DOHH2 (cell line): Measurements from ENCODE around the gene KHDC3L.

Source experiments
- H3F3A ChIP-seq: fragments of 200-600 bp; sonication (generic), shearing (Covaris generic); 2 replicates; pipeline ENCODE4 v1.6.0; 2016; ENCODE audit warnings: antibody characterized with exemption, mild to moderate bottlenecking; ENCODE audit not compliant: control insufficient read depth, insufficient read depth
- H3K27ac ChIP-seq: fragments of 200-600 bp; sonication (generic); 2 replicates; pipeline ENCODE4 v1.5.1; 2014; ENCODE audit warnings: low read depth, mild to moderate bottlenecking, low read length, moderate library complexity
- H3K27me3 ChIP-seq: fragments of 200-600 bp; sonication (generic); 2 replicates; pipeline ENCODE4 v1.6.1; 2014; ENCODE audit warnings: mild to moderate bottlenecking, low read length, mixed read lengths; ENCODE audit not compliant: control insufficient read depth
- H3K36me3 ChIP-seq: fragments of 200-600 bp; sonication (generic); 2 replicates; pipeline ENCODE4 v1.6.1; 2014; ENCODE audit warnings: mild to moderate bottlenecking, low read length, moderate library complexity, mixed read lengths; ENCODE audit not compliant: control insufficient read depth
- H3K4me1 ChIP-seq: fragments of 200-600 bp; sonication (generic); 2 replicates; pipeline ENCODE4 v1.6.1; 2014; ENCODE audit warnings: mild to moderate bottlenecking, low read length, mixed read lengths; ENCODE audit not compliant: control insufficient read depth
- H3K4me2 ChIP-seq: fragments of 200-600 bp; sonication (generic); 2 replicates; pipeline ENCODE4 v1.6.0; 2014; ENCODE audit warnings: mild to moderate bottlenecking, low read length, moderate library complexity
- H3K4me3 ChIP-seq: fragments of 200-600 bp; sonication (generic); 2 replicates; pipeline ENCODE4 v1.5.1; 2014; ENCODE audit warnings: mild to moderate bottlenecking, low read length, mixed read lengths
- H3K79me2 ChIP-seq: fragments of 200-600 bp; sonication (generic); 2 replicates; pipeline ENCODE4 v1.6.1; 2014; ENCODE audit warnings: mild to moderate bottlenecking, low read length, mixed read lengths; ENCODE audit not compliant: control insufficient read depth
- H3K9me2 ChIP-seq: fragments of 200-600 bp; sonication (generic); replicated peaks from 2 replicates; pipeline ENCODE4 v1.6.1; 2014; ENCODE audit warnings: mild to moderate bottlenecking, low read length, mixed read lengths; ENCODE audit not compliant: control insufficient read depth
- H3K9me3 ChIP-seq: fragments of 200-600 bp; sonication (generic); 2 replicates; pipeline ENCODE4 v1.6.1; 2014; ENCODE audit warnings: antibody characterized with exemption, low read length, mixed read lengths; ENCODE audit not compliant: control insufficient read depth, insufficient read depth
- H4K20me1 ChIP-seq: fragments of 200-600 bp; sonication (generic); 2 replicates; pipeline ENCODE4 v1.6.0; 2014; ENCODE audit warnings: low read depth, mild to moderate bottlenecking, antibody characterized with exemption, low read length, moderate library complexity; ENCODE audit not compliant: control insufficient read depth, insufficient read depth
- CTCF ChIP-seq: fragments of 200-600 bp; sonication (generic); IDR thresholded peaks from one replicate; pipeline ENCODE4 v1.5.1; 2014; ENCODE audit warnings: antibody characterized with exemption, mild to moderate bottlenecking, low read depth, low read length; ENCODE audit not compliant: poor library complexity, severe bottlenecking
- EZH2phosphoT487 ChIP-seq: fragments of 200-600 bp; sonication (generic); IDR thresholded peaks from 2 replicates; pipeline ENCODE4 v1.6.1; 2017; ENCODE audit warnings: borderline replicate concordance, mild to moderate bottlenecking, antibody characterized with exemption, low read length, moderate library complexity, mixed read lengths

KHDC3L gene

GRCh38 chr6:73400656-73401055, 38.2 kb downstream of the KHDC3L start:
- Histone ChIP-seq H3K79me2 (no peaks in the 10 kb centered on the region), H3K4me2 (no peak overlapping the region), H3K4me3 (no peak overlapping the region), H3K36me3 (no peaks in the 10 kb centered on the region), H3K27me3 (no peaks in the 10 kb centered on the region), H3K9me3 (no peaks in the 10 kb centered on the region), H3K27ac (no peak overlapping the region), H3K4me1 (no peaks in the 10 kb centered on the region), H3F3A (no peaks in the 10 kb centered on the region), H3K9me2 (no peaks in the 10 kb centered on the region), H4K20me1 (no peaks in the 10 kb centered on the region)
- TF ChIP-seq CTCF (no peak), EZH2phosphoT487 (no peak)

- H3K4me2 ChIP-seq, result no peak overlapping the region
- H3F3A ChIP-seq, result no peaks in the 10 kb centered on the region
- no peaks in the 10 kb centered on the region for H3K27me3 ChIP-seq
- no peak overlapping the region for H3K27ac ChIP-seq
- H3K4me3 ChIP-seq, result no peak overlapping the region
- H3K4me1 ChIP-seq, result no peaks in the 10 kb centered on the region
- H4K20me1 ChIP-seq, result no peaks in the 10 kb centered on the region
- TF ChIP-seq CTCF (no peak), EZH2phosphoT487 (no peak)
- no peaks in the 10 kb centered on the region for H3K9me2 ChIP-seq
- no peaks in the 10 kb centered on the region for H3K79me2 ChIP-seq
- H3K9me3 ChIP-seq, result no peaks in the 10 kb centered on the region
- no peaks in the 10 kb centered on the region for H3K36me3 ChIP-seq
Measured at GRCh38 chr6:73409395-73409794, 46.9 kb downstream of the KHDC3L start.

- Histone ChIP-seq H3K27me3 (no peaks in the 10 kb centered on the region), H3F3A (no peaks in the 10 kb centered on the region), H3K4me3 (no peak overlapping the region), H3K27ac (no peak overlapping the region), H3K79me2 (no peaks in the 10 kb centered on the region), H3K36me3 (no peaks in the 10 kb centered on the region), H4K20me1 (no peaks in the 10 kb centered on the region), H3K9me2 (no peaks in the 10 kb centered on the region), H3K4me1 (no peaks in the 10 kb centered on the region), H3K9me3 (no peaks in the 10 kb centered on the region), H3K4me2 (no peak overlapping the region)
- TF ChIP-seq CTCF (no peak), EZH2phosphoT487 (no peak)
Measured at GRCh38 chr6:73413102-73413501, 50.6 kb downstream of the KHDC3L start.
